LNCAP (cell line): ENCODE data around the gene MRPS14.

Source experiments
- CTCF ChIP-seq: fragments of 450-650 bp; IDR thresholded peaks from 2 replicates; pipeline ENCODE4 v1.5.1; 2017; ENCODE audit warnings: mild to moderate bottlenecking

Gene MRPS14

GRCh38 chr1:174974711-174975119, 48.5 kb downstream of the MRPS14 start:
- no peak for TF ChIP-seq CTCF

GRCh38 chr1:174971902-174972301, 51.3 kb downstream of the MRPS14 start:
- TF ChIP-seq CTCF: no peak

GRCh38 chr1:174971466-174971865, 51.8 kb downstream of the MRPS14 start:
- no peak for TF ChIP-seq CTCF

- TF ChIP-seq CTCF: no peak
Measured at GRCh38 chr1:174969977-174970376, 53.2 kb downstream of the MRPS14 start.

GRCh38 chr1:174968750-174969244, 54.4 kb downstream of the MRPS14 start:
- TF ChIP-seq CTCF: no peak

GRCh38 chr1:174967845-174968705, 55.1 kb downstream of the MRPS14 start:
- TF ChIP-seq CTCF: no peak

- no peak for TF ChIP-seq CTCF
Measured at GRCh38 chr1:174966008-174966572, 57.1 kb downstream of the MRPS14 start.
